GM21381 (cell line): ENCODE results near the gene THBS1.

Experiments
- ATAC-seq: cut with Tn5 transposase; IDR thresholded peaks from one replicate; pipeline ENCODE4 v1.9.1; 2021; ENCODE audit warnings: mild to moderate bottlenecking, moderate library complexity; ENCODE audit not compliant: unreplicated experiment

THBS1 gene

GRCh38 chr15:39598958-39599845 lies 18.3 kb downstream of the THBS1 start:
- no peak for ATAC-seq

DNA sequence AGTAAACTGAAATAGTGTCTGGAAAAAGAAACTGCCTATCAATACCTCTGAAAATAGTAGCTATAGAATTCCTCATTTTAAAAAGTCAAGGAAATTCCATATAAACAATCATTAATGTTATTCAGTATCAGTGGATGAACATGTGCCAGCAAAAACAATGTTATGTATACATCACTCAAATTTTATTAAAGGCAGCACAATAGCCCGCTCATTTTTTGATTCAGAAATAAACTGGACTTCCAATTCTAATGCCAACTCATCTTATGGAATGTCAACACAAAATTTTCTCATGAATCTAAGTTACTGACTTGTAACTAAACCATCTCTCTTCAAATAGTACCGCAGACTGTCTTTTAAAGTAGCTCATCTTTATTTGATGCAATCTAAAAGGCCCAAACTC lies 19.0 kb downstream of the THBS1 start:
- no peak for ATAC-seq

GRCh38 chr15:39602143-39602542 lies 21.3 kb downstream of the THBS1 start:
- ATAC-seq = no peak

GRCh38 chr15:39605146-39605545 lies 24.3 kb downstream of the THBS1 start:
- ATAC-seq = no peak

GRCh38 chr15:39608185-39609139 lies 27.6 kb downstream of the THBS1 start:
- ATAC-seq = no peak

DNA sequence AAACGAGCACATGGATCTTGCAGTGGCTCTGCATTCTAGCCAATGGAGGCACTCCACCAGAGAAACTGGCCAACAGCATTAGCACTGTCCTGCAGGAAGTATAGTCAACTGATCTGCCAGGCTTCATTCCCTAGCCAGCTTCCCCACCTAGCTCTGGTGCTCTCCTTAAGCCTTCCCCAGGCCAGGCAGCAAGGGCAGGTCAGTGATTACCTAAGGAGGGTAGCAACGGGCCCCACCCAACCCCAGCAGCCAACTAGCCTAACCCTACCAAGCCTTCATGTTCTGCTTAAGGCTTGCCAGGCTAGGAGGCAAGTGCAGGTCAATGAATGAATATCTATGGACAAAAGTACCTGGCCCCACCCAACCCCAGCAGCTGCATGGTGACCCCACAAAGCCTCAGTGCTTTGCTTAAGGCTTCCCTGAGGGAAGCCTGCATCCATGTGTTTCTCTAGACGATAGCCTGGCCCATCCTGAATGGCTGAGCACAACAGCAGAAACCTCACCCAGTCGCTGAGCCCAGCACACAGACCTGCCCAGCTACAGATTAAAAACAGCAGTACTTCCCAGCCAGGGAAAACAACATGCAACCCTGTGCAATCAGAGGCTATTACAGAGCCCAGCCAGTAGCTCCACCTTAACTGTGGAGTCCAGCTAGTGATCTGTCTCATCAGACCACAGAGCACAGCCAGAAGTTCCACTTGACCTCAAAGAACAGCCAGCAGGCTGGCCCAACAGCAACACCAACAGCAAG lies 28.5 kb downstream of the THBS1 start:
- ATAC-seq = no peak

GRCh38 chr15:39610665-39611064 lies 29.8 kb downstream of the THBS1 start:
- no peak for ATAC-seq

DNA sequence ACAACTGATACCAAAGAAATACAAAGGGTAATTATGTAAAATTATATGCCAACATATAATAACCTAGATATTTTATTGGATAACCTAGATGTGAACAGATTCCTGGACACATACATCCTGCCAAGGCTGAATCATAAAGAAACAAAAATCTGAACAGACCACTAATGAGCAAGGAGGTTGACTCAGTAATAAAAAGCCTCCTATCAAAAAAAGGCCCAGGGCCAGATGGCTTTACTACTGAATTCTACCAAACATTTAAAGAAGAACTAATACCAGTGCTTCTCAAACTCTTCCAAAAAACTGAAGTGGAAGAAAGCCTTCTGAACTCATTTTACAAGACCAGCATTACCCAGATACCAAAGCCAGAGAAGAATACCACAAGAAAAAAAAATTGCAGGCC lies 32.4 kb downstream of the THBS1 start:
- ATAC-seq = no peak

DNA sequence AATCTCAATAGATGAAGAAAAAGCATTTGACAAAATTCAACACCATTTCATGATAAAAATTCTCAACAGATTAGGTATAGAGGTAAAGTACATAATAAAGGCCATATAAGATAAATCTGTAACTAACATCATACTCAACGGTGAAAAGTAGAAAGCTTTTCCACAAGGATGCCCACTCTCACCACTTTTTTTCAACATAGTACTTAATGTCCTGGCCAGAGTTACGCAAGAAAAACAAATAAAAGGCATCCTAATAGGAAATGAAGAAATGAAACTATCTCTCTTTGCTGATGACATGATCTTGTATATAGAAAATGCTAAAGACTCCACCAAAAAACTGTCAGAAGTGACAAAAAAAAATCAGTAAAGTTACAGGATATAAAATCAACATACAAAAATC lies 33.0 kb downstream of the THBS1 start:
- ATAC-seq = no peak

GRCh38 chr15:39616731-39617455 lies 36.0 kb downstream of the THBS1 start:
- ATAC-seq = no peak

- no peak for ATAC-seq
Observed at GRCh38 chr15:39618063-39618823, 37.4 kb downstream of the THBS1 start.

GRCh38 chr15:39621210-39621609 lies 40.3 kb downstream of the THBS1 start:
- ATAC-seq = no peak

DNA sequence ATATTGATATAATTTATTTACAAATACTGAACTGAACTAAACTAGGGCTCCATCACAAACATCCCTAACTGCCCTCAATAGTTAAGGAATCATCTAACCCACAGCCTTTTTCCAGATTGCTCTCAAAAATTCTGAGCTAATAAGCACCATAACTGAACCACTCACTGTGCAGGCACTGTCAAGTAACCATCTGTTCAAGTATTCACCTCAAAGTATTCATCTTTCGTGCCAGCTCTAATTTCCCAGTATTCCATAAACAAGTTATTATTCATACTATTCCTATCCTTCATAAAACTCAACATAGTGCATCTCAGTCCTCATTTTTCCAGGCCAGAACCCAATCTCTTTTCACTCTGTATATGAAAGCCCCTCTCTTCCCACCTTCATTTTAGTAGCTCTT lies 41.1 kb downstream of the THBS1 start:
- ATAC-seq = no peak

- ATAC-seq = no peak
Observed at GRCh38 chr15:39622660-39623516, 42.0 kb downstream of the THBS1 start.

DNA sequence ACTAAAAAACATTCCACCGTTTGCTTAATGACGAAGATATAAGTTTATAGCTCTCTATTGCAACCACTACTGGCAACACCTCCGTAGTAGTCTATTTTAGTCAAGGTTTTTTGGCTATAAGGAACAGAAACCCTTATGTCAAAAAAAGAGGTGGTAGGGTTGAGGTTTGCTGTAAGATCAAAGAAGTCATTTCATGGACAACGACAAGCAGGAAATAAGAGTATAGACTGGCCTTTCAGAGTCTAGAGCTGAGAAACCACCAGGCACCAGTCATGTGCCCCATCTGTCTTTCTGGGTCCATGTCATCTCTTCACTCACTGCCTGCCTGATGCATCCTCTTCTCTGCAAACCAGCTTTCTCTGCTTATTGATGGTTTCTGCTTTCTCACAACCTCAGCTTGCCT lies 42.7 kb downstream of the THBS1 start:
- peak; percentile 91 for ATAC-seq

DNA sequence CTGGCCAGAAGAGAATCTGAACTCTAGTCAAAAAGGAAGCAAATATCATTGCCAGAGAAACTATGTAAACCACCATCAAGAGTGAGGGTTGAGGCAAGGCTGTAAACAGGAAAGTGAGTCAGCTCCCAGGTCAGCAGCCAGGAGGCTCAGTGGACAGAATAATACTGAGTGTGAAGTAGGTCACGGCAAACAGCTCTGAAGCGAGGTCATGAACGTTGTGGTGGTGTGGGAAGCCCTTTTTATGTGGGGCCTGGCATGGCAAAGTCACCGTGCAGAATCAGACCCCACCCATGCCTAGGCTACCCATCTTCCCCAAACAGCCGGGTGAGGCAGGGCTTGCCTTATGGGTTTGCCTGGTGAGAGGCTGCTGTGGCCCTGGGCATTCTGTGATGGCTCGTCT lies 43.9 kb downstream of the THBS1 start:
- peak; percentile 53 for ATAC-seq

DNA sequence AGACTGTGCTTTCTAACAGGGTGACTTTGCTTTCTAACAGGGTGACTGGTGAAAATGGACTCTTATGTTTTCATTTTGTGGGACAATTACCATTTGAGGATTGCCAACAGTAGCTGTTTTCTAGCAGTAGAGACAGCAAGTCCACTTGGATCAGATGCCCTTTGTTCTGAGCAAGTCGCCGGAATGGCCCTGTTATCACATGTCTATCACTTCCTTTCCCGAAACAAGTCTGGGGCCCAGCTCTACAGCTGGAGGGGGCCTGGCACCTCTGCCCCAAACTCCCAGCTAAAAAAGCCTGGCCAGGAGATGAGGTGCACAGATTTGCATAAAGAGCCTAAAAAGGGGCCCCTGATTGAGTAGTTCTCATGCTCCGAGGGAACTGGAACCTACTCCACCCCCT lies 44.6 kb downstream of the THBS1 start:
- no peak for ATAC-seq

GRCh38 chr15:39625856-39626255 lies 45.0 kb downstream of the THBS1 start:
- no peak for ATAC-seq
